Neural progenitor cell (in vitro differentiated cells): ENCODE data around the gene MAGI3.

ENCODE experiments used
- EZH2 ChIP-seq: fragments of 200-600 bp; sonication (generic); IDR thresholded peaks from 2 replicates; pipeline ENCODE4 v1.6.1; 2017; ENCODE audit warnings: antibody characterized with exemption, mild to moderate bottlenecking, moderate library complexity
- EZH2phosphoT487 ChIP-seq: fragments of 200-600 bp; sonication (generic); IDR thresholded peaks from 2 replicates; pipeline ENCODE4 v1.6.1; 2017; ENCODE audit warnings: antibody characterized with exemption
- TF ChIP-seq, protein P1 (sequence below): fragments of 200-600 bp; sonication (generic); IDR thresholded peaks from 2 replicates; pipeline ENCODE4 v1.5.1; 2017; ENCODE audit warnings: antibody characterized with exemption, mild to moderate bottlenecking

DNA sequence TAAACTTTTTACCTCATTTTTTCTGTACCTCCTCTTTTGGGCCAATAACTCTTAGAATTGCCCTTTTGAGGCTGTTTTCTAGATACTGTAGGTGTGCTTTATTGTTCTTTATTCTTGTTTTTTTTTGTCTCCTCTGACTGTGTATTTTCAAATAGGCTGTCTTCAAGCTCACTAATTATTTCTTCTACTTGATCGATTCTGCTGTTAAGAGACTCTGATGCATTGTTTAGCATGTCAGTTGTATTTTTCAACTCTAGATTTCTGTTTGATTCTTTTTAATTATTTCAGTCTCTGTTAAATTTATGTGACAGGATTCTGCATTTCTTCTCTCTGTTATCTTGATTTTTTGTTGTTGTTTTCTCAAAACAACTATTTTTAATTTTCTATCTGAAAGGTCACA lies 238.7 kb downstream of the MAGI3 start:
- TF ChIP-seq, protein P1, sequence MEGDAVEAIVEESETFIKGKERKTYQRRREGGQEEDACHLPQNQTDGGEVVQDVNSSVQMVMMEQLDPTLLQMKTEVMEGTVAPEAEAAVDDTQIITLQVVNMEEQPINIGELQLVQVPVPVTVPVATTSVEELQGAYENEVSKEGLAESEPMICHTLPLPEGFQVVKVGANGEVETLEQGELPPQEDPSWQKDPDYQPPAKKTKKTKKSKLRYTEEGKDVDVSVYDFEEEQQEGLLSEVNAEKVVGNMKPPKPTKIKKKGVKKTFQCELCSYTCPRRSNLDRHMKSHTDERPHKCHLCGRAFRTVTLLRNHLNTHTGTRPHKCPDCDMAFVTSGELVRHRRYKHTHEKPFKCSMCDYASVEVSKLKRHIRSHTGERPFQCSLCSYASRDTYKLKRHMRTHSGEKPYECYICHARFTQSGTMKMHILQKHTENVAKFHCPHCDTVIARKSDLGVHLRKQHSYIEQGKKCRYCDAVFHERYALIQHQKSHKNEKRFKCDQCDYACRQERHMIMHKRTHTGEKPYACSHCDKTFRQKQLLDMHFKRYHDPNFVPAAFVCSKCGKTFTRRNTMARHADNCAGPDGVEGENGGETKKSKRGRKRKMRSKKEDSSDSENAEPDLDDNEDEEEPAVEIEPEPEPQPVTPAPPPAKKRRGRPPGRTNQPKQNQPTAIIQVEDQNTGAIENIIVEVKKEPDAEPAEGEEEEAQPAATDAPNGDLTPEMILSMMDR: no peak
- TF ChIP-seq EZH2 (no peak), EZH2phosphoT487 (no peak)
